ENCODE results near the gene EYA4.

Gene EYA4

DNA sequence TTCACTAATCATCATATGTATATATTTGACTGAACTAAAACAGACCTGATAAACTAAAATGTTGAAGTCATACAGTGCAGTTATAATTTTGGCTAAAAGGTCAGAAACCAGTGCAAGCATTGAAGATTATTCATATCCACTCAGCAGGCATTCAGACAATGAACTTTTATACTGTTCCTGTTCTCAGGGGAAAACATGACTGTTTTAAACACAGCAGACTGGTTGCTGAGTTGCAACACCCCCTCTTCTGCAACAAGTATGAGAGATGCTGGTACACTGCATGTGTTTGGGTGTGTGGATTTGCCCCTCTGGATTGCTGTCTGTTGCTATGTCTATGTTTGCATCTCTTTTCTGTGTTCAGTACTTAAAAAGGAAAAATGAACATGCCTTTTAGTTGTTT is 206.8 kb downstream of the EYA4 start:
- DNase-seq (ENCODE audit: low spot score in 2 of 2): no peak
- Mint-ChIP-seq H3K27ac (no peak overlapping the region), H3K4me3 (no peak overlapping the region), H3K4me1 (no peaks in the 10 kb centered on the region), H3K36me3 (no peaks in the 10 kb centered on the region), H3K9me3 (no peaks in the 10 kb centered on the region)
- no peak for ATAC-seq

DNA sequence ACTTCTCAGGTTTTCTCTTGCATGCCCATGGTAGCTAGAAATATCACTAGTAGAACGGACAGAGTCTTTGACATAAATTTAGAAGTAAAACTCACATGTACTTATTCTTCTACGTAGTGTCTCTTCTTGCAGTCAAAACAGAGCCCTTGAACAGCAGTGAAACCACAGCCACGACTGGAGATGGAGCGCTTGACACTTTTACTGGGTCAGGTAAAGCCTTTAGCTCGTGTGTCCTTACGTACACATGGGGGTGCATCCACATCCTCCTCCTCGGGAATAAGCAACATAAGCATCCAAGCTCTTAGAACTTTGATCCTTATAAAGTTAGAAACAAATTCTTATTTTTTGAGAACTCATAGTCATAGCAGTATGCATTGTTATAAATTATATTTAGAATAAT is 215.3 kb downstream of the EYA4 start:
- no peaks in the 10 kb centered on the region for H3K9me3 Mint-ChIP-seq
- DNase-seq (ENCODE audit: low spot score in 2 of 2): no peak
- no peak for ATAC-seq
- H3K36me3 Mint-ChIP-seq: no peaks in the 10 kb centered on the region
- H3K4me1 Mint-ChIP-seq: no peaks in the 10 kb centered on the region
- no peak overlapping the region for H3K27ac Mint-ChIP-seq
- no peak overlapping the region for H3K4me3 Mint-ChIP-seq

DNA sequence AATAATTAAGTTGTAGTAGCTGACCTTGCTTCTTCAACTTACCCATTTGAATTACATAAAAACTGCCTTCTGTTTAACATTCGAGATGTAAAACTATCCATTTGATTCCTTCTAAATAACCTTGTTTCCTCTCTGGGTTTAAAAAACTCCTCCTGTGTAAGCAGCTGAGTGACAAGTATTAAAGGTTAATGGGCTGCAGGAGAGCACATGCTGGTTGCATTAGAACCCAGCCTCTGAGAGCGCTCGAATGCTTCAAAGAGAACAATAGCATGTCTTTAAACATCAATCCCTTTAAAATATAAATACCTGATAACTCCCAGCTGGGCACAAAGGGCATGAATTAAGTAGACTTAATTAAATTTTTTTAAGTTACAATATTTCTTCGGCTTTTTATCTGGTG is 215.8 kb downstream of the EYA4 start:
- Mint-ChIP-seq H3K9me3 (no peaks in the 10 kb centered on the region), H3K4me1 (no peaks in the 10 kb centered on the region), H3K36me3 (no peaks in the 10 kb centered on the region), H3K4me3 (no peak overlapping the region), H3K27ac (no peak overlapping the region)
- ATAC-seq (no peak), DNase-seq (ENCODE audit: low spot score in 2 of 2) (no peak)

DNA sequence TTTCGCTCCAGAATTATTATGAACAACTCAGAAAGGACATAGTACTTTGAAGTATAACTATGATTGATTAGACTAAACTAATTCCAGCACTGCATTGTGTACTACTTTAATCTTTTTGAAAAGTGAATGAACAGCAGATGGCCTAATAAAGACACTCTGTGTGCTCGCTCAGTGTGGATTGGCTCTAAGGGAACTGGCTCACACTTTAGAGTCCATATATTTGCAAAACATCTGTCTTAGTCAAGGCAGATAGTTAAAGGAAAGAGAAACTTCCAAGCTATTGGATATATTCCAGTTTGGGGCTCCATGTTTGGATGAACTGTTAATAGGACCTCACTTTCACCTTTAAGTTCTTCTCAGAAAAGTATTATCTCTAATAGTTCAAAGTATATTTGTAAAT is 218.9 kb downstream of the EYA4 start:
- DNase-seq (ENCODE audit: low spot score in 2 of 2): no peak
- H3K4me3 Mint-ChIP-seq: no peak overlapping the region

DNA sequence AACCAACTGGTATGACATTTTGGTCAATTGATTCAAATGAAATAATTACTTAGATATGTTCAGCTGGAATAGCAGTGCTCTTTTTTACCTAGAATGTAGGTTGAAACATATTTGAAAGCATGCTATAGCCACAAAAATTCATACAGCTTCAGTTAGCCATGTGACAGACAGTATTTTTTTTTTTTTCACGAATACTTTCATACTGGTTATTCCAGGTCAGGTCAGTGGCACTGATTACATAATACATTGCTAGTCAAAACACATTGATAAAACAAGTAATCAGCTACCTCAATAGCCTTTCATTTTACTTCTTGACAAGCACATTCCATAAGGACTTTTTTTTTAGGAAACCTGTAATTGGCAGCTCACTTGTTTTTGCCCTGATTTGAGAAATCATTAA is 222.6 kb downstream of the EYA4 start:
- no peaks in the 10 kb centered on the region for H3K4me1 Mint-ChIP-seq
- H3K9me3 Mint-ChIP-seq: peaks cover 2% of the 10 kb centered on the region
- DNase-seq (ENCODE audit: low spot score in 2 of 2): no peak
- H3K4me3 Mint-ChIP-seq: no peak overlapping the region
- H3K36me3 Mint-ChIP-seq: no peaks in the 10 kb centered on the region
- H3K27ac Mint-ChIP-seq: no peak overlapping the region
- ATAC-seq: no peak

More for the DNA sequence above, 218.9 kb downstream of the EYA4 start:
- Mint-ChIP-seq H3K36me3 (no peaks in the 10 kb centered on the region), H3K4me1 (no peaks in the 10 kb centered on the region), H3K9me3 (no peaks in the 10 kb centered on the region), H3K27ac (no peak overlapping the region)
- no peak for ATAC-seq

DNA sequence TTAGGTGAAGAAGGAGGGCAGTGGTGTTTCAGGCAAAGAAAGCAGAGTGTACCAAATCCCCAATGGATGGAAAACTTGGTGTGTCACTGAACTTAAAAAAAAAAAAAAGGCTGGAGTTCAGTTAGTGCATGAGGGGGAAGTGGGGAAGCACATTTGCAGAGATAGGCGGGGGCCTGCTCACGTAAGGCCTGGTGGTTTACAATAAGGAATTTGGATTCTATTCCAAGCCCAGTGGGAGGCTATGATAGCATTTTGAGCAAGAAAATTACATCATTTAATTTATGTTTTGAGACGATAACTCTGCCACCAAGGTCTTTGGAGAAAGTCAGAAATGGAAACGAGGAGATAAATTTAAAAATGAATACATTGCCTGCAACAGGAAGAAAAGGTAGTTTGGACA is 225.5 kb downstream of the EYA4 start:
- Mint-ChIP-seq H3K36me3 (no peaks in the 10 kb centered on the region), H3K27ac (no peak overlapping the region), H3K4me1 (no peaks in the 10 kb centered on the region), H3K4me3 (no peak overlapping the region), H3K9me3 (peaks cover 2% of the 10 kb centered on the region)
- DNase-seq (ENCODE audit: low spot score in 2 of 2): no peak
- ATAC-seq: no peak

DNA sequence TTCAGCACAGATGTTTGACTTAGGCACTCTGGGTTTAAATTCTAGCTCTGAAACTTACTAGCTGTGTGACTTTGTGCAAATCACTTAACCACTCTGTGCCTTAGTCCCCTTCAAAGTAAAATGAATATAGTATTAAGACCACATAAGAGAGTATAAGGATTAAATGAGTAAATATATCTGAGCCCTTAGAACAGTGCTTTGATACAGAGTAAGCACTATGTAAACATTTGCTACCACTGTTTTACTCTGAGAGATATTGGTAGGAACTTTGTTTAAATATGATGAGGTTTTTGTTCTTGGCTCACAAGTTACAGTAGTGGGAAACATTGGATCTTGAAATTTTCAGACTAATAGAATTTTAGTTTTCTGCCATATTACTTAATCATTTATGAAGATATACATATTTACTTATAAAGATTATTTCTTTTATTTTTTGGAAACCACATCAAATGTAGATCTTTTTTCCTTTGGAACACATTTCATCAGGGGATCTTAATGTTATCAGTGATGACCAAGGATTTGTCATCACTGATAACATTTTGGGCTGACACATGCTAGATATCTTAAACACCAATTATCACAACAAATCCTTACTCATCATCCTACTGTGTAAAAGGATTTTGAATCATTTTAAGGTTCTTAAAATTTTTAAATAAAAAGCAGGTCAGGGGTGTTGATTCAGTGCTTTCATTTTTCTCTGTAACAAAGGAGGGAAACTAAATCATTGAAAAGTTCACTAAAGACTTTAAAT is 226.2 kb downstream of the EYA4 start:
- Mint-ChIP-seq H3K4me1 (no peaks in the 10 kb centered on the region), H3K27ac (no peak overlapping the region), H3K9me3 (peaks cover 2% of the 10 kb centered on the region), H3K36me3 (no peaks in the 10 kb centered on the region), H3K4me3 (no peak overlapping the region)
- ATAC-seq: no peak
- DNase-seq (ENCODE audit: low spot score in 2 of 2): no peak

DNA sequence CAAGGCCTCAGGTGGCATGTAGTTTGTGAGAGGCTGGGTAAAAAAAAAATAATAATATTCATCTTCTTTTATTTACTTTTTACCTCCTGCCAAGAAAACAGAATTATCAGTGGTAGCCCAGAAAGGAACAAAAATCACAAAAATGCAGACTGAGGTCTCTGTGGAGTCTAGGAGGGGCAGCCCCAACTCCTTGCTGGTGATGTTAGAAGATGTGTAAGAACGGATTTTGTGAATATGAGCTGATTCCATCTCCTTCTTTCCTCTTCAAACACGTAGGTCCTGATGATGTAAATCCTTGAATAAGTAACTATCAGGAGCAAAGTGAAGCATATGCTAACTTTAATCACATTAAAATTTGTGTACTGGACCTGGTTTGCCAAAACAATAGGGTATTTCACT is 226.8 kb downstream of the EYA4 start:
- Mint-ChIP-seq H3K9me3 (peaks cover 2% of the 10 kb centered on the region), H3K4me1 (no peaks in the 10 kb centered on the region)

DNA sequence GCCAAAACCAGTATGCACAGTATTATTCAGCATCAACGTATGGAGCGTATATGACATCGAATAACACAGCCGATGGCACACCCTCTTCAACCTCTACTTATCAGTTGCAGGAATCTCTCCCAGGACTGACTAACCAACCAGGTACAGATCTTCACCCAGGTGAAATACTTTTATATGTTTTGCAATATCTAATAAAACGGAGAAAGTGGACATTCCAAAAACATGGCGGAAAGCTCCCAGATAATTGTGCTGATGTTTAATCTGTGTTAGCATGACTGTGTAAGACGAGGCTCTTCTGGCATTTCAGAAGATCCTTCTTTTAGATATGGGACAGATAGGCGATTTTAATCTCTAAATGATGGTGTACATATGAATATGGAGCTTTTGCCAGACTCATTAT is 227.4 kb downstream of the EYA4 start:
- Mint-ChIP-seq H3K36me3 (no peaks in the 10 kb centered on the region), H3K9me3 (peaks cover 2% of the 10 kb centered on the region), H3K4me1 (no peaks in the 10 kb centered on the region), H3K4me3 (no peak overlapping the region), H3K27ac (no peak overlapping the region)
- ATAC-seq: no peak
- DNase-seq (ENCODE audit: low spot score in 2 of 2): no peak

More for the DNA sequence above, 226.8 kb downstream of the EYA4 start:
- Mint-ChIP-seq H3K4me3 (no peak overlapping the region), H3K36me3 (no peaks in the 10 kb centered on the region), H3K27ac (no peak overlapping the region)
- DNase-seq (ENCODE audit: low spot score in 2 of 2): no peak
- no peak for ATAC-seq

DNA sequence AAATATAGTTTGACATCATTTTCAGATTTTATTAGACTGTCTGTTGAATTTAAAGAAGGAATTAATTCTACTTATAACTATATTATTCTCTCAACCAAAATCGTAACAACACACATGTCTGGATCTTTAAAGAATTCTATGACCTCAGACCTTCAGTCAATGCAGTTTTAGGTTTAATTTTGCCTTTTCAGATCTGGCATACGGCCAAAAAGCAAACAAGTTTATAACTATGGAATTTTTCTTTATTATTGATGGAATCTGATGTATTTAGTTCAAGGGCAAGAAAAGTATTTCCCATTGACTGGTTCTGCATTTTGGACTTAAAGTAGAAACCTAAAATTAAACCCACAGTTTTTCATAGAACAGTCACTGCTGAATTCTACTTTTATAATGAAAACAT is 233.4 kb downstream of the EYA4 start:
- Mint-ChIP-seq H3K4me3 (no peak overlapping the region), H3K9me3 (no peaks in the 10 kb centered on the region), H3K27ac (no peak overlapping the region), H3K4me1 (no peaks in the 10 kb centered on the region), H3K36me3 (no peaks in the 10 kb centered on the region)
- no peak for DNase-seq (ENCODE audit: low spot score in 2 of 2)
- ATAC-seq: no peak

DNA sequence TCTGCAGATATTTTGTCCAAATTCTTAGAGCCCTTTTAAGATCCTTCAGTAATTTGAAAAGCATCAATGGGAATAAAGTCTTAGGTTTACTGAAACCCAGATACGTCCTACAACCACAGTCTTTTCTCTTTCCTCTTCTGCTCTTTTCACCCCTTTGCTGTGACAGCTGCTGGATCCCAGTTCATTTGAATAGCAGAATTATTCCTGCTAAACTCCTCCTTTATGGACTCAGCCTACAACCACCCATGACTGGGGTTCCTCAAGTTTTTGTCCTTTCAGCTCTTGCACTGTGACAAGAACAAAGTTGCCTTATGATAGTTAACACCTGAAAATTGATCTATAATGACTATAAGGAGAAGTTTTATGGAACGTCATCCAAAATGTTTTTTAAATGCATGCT is 237.5 kb downstream of the EYA4 start:
- H3K9me3 Mint-ChIP-seq: peaks cover 2% of the 10 kb centered on the region
- ATAC-seq (no peak), DNase-seq (ENCODE audit: low spot score in 2 of 2) (no peak)
- no peaks in the 10 kb centered on the region for H3K4me1 Mint-ChIP-seq
- no peak overlapping the region for H3K4me3 Mint-ChIP-seq
- no peak overlapping the region for H3K27ac Mint-ChIP-seq
- no peaks in the 10 kb centered on the region for H3K36me3 Mint-ChIP-seq

DNA sequence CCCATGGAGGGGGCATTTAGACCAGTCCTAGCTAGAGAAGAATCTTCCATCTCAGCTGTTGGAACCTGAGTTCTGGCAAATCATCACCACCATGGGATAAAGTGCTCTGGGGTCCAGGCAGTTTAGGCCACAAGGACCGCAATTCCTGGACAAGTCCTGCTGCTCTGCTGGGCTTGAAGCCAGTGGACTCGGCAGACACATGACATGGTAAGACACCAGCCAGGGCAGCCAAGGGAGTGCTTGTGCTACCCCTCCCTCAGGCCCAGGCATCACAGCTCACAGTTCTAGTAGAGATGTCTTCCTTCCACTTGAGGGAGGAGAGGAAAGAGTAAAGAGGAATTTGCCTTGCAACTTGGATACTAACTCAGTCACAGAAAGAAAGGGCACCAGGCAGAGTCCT is 246.0 kb downstream of the EYA4 start:
- no peak for DNase-seq (ENCODE audit: low spot score in 2 of 2)
- Mint-ChIP-seq H3K4me1 (no peaks in the 10 kb centered on the region), H3K4me3 (no peak overlapping the region), H3K36me3 (no peaks in the 10 kb centered on the region), H3K27ac (no peak overlapping the region), H3K9me3 (peaks cover 15% of the 10 kb centered on the region)
- ATAC-seq: peak; percentile 13

DNA sequence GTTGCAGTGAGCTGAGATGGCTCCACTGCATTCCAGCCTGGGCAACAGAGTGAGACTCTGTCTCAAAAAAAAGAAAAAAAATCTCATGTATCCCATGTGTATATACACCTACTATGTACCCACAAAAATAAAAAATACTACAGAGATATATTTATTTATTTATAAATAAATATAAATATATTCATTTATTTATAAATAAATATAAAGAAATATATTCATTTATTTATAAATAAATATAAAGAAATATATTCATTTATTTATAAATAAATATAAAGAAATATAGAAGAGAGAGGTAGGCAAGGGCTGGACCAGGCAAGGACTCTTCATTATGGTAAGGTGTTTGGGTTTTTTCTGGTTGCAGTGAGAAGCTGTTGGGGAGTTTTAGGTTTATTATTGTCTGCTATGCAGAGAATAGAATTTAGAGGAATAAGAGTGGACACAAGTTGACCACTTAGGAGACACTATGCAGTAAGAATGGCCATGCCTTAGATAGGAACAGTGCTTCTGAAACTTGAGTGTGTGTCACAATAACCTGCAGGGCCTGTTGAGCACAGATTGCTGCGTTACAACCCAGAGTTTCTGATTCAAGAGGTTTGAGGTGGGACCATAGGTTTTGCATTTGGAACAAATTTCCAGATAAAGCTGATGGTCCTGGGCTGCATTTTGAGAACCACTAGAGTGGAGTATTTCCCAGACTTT is 254.2 kb downstream of the EYA4 start:
- H3K4me1 Mint-ChIP-seq: no peaks in the 10 kb centered on the region
- H3K4me3 Mint-ChIP-seq: no peak overlapping the region
- H3K27ac Mint-ChIP-seq: no peak overlapping the region
- no peak for DNase-seq (ENCODE audit: low spot score in 2 of 2)
- H3K36me3 Mint-ChIP-seq: no peaks in the 10 kb centered on the region
- no peak for ATAC-seq
- peaks cover 6% of the 10 kb centered on the region for H3K9me3 Mint-ChIP-seq

DNA sequence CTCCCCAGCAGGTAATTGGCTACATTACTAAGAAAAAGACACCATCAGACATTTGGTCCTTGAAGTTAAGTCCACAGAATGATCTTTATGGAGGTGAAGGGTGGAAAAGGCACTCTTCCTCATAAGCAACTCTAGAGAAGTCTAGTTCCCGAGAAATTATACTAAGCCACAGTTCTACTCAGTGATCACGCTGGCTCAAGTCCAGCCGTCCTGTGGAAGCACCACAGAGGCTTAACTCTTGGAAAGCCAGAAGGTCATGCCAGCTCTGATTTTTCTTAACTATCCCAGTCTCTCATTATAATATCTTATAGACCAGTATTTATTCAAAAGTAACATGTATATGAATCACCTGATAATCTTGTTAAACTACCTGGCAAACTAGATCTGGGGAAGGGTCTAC is 258.5 kb downstream of the EYA4 start:
- H3K4me1 Mint-ChIP-seq: no peaks in the 10 kb centered on the region
- no peak overlapping the region for H3K27ac Mint-ChIP-seq
- no peaks in the 10 kb centered on the region for H3K9me3 Mint-ChIP-seq
- DNase-seq (ENCODE audit: low spot score in 2 of 2) (no peak), ATAC-seq (no peak)
- no peaks in the 10 kb centered on the region for H3K36me3 Mint-ChIP-seq
- no peak overlapping the region for H3K4me3 Mint-ChIP-seq

DNA sequence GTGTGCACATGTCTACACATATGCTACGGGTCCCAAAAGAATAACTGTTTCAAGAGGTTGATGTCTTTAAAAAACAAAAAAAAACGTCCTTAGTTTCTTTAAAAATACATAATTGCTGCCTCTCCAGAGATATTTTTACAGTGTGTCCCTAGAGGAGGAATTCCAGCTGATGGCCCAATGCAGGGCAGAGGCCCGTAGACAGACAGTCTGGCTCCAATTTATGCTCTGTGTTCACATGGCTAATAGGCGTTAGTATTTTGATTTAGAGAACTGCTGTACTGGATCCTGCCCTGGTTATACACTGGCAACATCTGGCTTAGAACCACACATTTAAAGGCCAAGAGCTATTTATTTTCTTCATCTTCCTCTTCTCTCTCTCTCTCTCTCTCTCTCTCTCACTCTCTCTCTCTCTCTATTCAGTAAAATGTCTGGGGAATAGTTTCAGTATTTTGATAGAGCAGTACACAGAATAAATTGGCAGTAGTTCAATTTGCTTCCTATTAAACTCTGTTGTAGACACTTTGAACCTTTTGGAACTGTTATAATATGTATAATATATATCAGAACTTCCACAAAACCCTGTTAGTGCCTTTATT is 260.6 kb downstream of the EYA4 start:
- Mint-ChIP-seq H3K27ac (no peak overlapping the region), H3K4me1 (no peaks in the 10 kb centered on the region), H3K4me3 (no peak overlapping the region), H3K9me3 (no peaks in the 10 kb centered on the region), H3K36me3 (no peaks in the 10 kb centered on the region)
- ATAC-seq: no peak
- DNase-seq (ENCODE audit: low spot score in 2 of 2): no peak

Measured in stimulated activated effector memory CD8-positive, alpha-beta T cell treated with anti-CD3 and anti-CD28 coated beads, Interleukin-12 subunit alpha, Interleukin-12 subunit beta, amount 100 ng/mL, for 72 hours (primary cell).